Measurements from ENCODE around the gene HBD. TPM values are rescaled to one million over a fixed set of nuclear protein-coding genes. Genes with fewer than 3 reads are reported as not detected.

The HBD gene
- total and polyA plus RNA-seq, 9 of the 15 experiments (the other 6 are each of a cell fraction or from before 2014, with no cell fraction given): 11.8 to 169 (median 36.0) TPM

DNA sequence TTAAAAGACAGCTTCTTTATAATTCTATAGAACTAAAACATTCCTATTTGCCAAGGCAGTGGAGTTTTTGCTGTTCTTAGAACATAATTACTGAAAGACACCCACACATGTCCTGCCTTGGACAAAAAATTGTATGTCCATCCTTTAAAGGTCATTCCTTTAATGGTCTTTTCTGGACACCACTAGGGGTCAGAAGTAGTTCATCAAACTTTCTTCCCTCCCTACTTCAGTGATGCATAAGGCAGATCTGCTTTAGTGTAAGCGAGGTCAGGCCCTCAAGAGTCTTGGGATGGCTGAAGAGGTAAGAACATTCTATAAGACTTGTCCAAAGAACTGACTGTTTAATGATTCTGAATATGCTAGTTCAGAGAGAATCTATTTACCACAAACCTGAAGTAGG lies 29.5 kb downstream of the HBD start (continued):
- no peak for TF ChIP-seq ZBTB40 (IDR thresholded peaks at IDR 0.05)
- TF ChIP-seq ZBTB40 (CRISPR knock-in tag; IDR thresholded peaks at IDR 0.05): no peak
- no peak for TF ChIP-seq POLR2B (IDR thresholded peaks at IDR 0.05; ENCODE audit: low read depth, partially characterized antibody)
- TF ChIP-seq, protein P1, sequence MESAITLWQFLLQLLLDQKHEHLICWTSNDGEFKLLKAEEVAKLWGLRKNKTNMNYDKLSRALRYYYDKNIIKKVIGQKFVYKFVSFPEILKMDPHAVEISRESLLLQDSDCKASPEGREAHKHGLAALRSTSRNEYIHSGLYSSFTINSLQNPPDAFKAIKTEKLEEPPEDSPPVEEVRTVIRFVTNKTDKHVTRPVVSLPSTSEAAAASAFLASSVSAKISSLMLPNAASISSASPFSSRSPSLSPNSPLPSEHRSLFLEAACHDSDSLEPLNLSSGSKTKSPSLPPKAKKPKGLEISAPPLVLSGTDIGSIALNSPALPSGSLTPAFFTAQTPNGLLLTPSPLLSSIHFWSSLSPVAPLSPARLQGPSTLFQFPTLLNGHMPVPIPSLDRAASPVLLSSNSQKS (CRISPR knock-in tag; IDR thresholded peaks at IDR 0.05): no peak
- TF ChIP-seq TAF7 (tag; IDR thresholded peaks at IDR 0.05): no peak
- TF ChIP-seq, protein P2, sequence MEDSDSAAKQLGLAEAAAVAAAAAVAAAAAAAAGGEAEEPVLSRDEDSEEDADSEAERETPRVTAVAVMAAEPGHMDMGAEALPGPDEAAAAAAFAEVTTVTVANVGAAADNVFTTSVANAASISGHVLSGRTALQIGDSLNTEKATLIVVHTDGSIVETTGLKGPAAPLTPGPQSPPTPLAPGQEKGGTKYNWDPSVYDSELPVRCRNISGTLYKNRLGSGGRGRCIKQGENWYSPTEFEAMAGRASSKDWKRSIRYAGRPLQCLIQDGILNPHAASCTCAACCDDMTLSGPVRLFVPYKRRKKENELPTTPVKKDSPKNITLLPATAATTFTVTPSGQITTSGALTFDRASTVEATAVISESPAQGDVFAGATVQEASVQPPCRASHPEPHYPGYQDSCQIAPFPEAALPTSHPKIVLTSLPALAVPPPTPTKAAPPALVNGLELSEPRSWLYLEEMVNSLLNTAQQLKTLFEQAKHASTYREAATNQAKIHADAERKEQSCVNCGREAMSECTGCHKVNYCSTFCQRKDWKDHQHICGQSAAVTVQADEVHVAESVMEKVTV (CRISPR knock-in tag; IDR thresholded peaks at IDR 0.05): peak; percentile 98
- no peak for TF ChIP-seq FUS (optimal IDR thresholded peaks at IDR 0.05; ENCODE audit: low read depth, low read length)
- TF ChIP-seq EGR1 (conservative IDR thresholded peaks at IDR 0.05): peak; percentile 46
- TF ChIP-seq FOXK1 (CRISPR knock-in tag; IDR thresholded peaks at IDR 0.05; ENCODE audit: borderline replicate concordance): no peak
- TF ChIP-seq CXXC5 (CRISPR knock-in tag; IDR thresholded peaks at IDR 0.05): 0 out of 2 replicates have a peak, but pooled peaks have one; percentile 26
- TF ChIP-seq HDAC6 (IDR thresholded peaks at IDR 0.05; ENCODE audit: low read depth, low read length): no peak
- no peak for TF ChIP-seq EWSR1 (IDR thresholded peaks at IDR 0.05; ENCODE audit: borderline replicate concordance, low read depth, partially characterized antibody)
- peak; percentile 9; the same call in 1 of the 2 replicates for TF ChIP-seq CBFA2T3 (IDR thresholded peaks at IDR 0.05)
- TF ChIP-seq SMAD2 (IDR thresholded peaks at IDR 0.05; ENCODE audit: low read depth, low read length): no peak
- TF ChIP-seq MECOM (CRISPR knock-in tag; IDR thresholded peaks at IDR 0.05): no peak
- no peak for TF ChIP-seq MCM7 (IDR thresholded peaks at IDR 0.05)
- TF ChIP-seq STAG1 (CRISPR knock-in tag; IDR thresholded peaks at IDR 0.05; ENCODE audit: borderline replicate concordance): no peak

Data from K562 (cell line).